Suprapubic skin (tissue), 3 donors: ENCODE data around the gene MUC6.

Source experiments
- CTCF ChIP-seq, 2 donors: fragments of 200-600 bp in 1 of 2; fragments of 450-650 bp in 1 of 2; sonication (generic) in 1 of 2; IDR thresholded peaks; one replicate each; pipeline ENCODE4 v1.5.1; 2016 to 2019; ENCODE audit warnings: antibody characterized with exemption in 2 of 2, mild to moderate bottlenecking in 1 of 2, moderate library complexity in 1 of 2
- POLR2A ChIP-seq, 2 donors: fragments of 450-650 bp; IDR thresholded peaks; one replicate each; pipeline ENCODE4 v1.6.1; 2017; ENCODE audit warnings: antibody characterized with exemption in 2 of 2, mild to moderate bottlenecking in 2 of 2, moderate library complexity in 2 of 2

GRCh38 chr11:1023811-1024596 lies 12.5 kb downstream of the MUC6 start:
- TF ChIP-seq CTCF (IDR thresholded peaks at IDR 0.05): no peak
- no peak for TF ChIP-seq POLR2A (IDR thresholded peaks at IDR 0.05)
